Measurements from ENCODE around the gene KCNJ9. TPM values are rescaled to one million over a fixed set of nuclear protein-coding genes. Genes with fewer than 3 reads are reported as not detected.

Gene KCNJ9
- total and polyA plus RNA-seq, 2 donors (not counting 3 experiments of a cell fraction or from before 2014, with no cell fraction given), result not detected

GRCh38 chr1:160068225-160068624 is 13.1 kb upstream of the KCNJ9 start:
- Histone ChIP-seq H3K9me1 (replicated peaks; ENCODE audit: control insufficient read depth, extremely low read depth, insufficient read depth, low read length) (no peaks in the 10 kb centered on the region), H3K9ac (replicated peaks; ENCODE audit: extremely low read depth, insufficient read depth, low read length) (no peak overlapping the region), H3K27me3 (ENCODE audit: control insufficient read depth in 2 of 2, insufficient read depth in 2 of 2, low read length in 2 of 2) (peaks cover 25 to 28% of the 10 kb centered on the region in 2 experiments), H3K36me3 (ENCODE audit: control insufficient read depth in 2 of 2, extremely low read depth in 1 of 2, insufficient read depth in 2 of 2, low read length in 2 of 2) (no peaks in the 10 kb centered on the region), H3K4me2 (ENCODE audit: insufficient read depth, low read length) (no peak overlapping the region), H2AFZ (ENCODE audit: low read depth, low read length) (no peak overlapping the region), H3K27ac (ENCODE audit: insufficient read depth, low read depth, low read length) (no peak overlapping the region), H3K79me2 (ENCODE audit: control insufficient read depth, insufficient read depth, low read length) (no peaks in the 10 kb centered on the region), H3K4me1 (ENCODE audit: control insufficient read depth, extremely low read depth, insufficient read depth, low read length) (peaks cover 7% of the 10 kb centered on the region), H4K20me1 (replicated peaks; ENCODE audit: control insufficient read depth, extremely low read depth, insufficient read depth, low read length) (no peaks in the 10 kb centered on the region), H3K9me3 (replicated peaks; ENCODE audit: control insufficient read depth, insufficient read depth, low read length) (no peaks in the 10 kb centered on the region), H3K4me3 (replicated peaks in 1 of 3; ENCODE audit: insufficient read depth in 1 of 3, low read depth in 1 of 3, low read length in 3 of 3) (no peak overlapping the region)
- intact Hi-C loops (cut with micrococcal nuclease), result no loop called here
- DNase-seq (ENCODE audit: low read depth, low spot score) (no peak), FAIRE-seq (no peak)
- ChIA-PET POLR2A (no interaction called here), CTCF (interaction anchor here (5.8 kb wide), 1 partner anchor 11 kb away, joined by 37 read pairs; no protein-coding TSS in a partner anchor)
- BruUV-seq (replicated peaks), result no TSS peak
- dilution Hi-C loops (cut with MboI; ENCODE audit: extremely low pct_ligation_motif_present, low sequenced_read_pairs), result no loop called here
- TF ChIP-seq MAX (IDR thresholded peaks at IDR 0.05; ENCODE audit: insufficient read depth, insufficient read length) (no peak), EZH2 (IDR thresholded peaks at IDR 0.05; ENCODE audit: borderline replicate concordance, low read depth, low read length, severe bottlenecking) (no peak), JUN (IDR thresholded peaks at IDR 0.05; ENCODE audit: borderline replicate concordance, insufficient read depth, insufficient read length, low read depth) (no peak), POLR2A (IDR thresholded peaks at IDR 0.05; ENCODE audit: low read depth, low read length) (no peak), POLR2AphosphoS5 (IDR thresholded peaks at IDR 0.05; ENCODE audit: insufficient read depth, low read depth, low read length) (no peak), CTCF (IDR thresholded peaks at IDR 0.05; ENCODE audit: extremely low read depth in 1 of 2, insufficient read depth in 1 of 2, low read depth in 1 of 2, low read length in 2 of 2) (no peak), GATA2 (IDR thresholded peaks at IDR 0.05; ENCODE audit: insufficient read depth, insufficient read length, low read depth, low read length) (no peak), MYC (IDR thresholded peaks at IDR 0.05; ENCODE audit: low read depth, low read length) (no peak), FOS (IDR thresholded peaks at IDR 0.05; ENCODE audit: borderline replicate concordance, insufficient read depth, low read length) (no peak)
